Measurements from ENCODE around the gene SSUH2.
"Not testable (repeated sequence)": the region's sequence is repeated elsewhere in the genome, so short reads cannot be mapped to it uniquely, and the experiment has no call there.

SSUH2 gene

GRCh38 chr3:8658306-8659212, 14.0 kb upstream of the SSUH2 start:
- DNase-seq, result no peak

GRCh38 chr3:8657804-8658305, 13.3 kb upstream of the SSUH2 start:
- no peak for DNase-seq

GRCh38 chr3:8656240-8656639, 11.6 kb upstream of the SSUH2 start:
- DNase-seq, result no peak

- no peak for DNase-seq
These were observed 10.8 kb upstream of the SSUH2 start for GRCh38 chr3:8655387-8655835.

GRCh38 chr3:8654572-8655329, 10.2 kb upstream of the SSUH2 start:
- not testable (repeated sequence) for DNase-seq

GRCh38 chr3:8653800-8654408, 9.3 kb upstream of the SSUH2 start:
- no peak for DNase-seq

- no peak for DNase-seq
These were observed 7.9 kb upstream of the SSUH2 start for GRCh38 chr3:8652324-8652987.

- no peak for DNase-seq
These were observed 7.1 kb upstream of the SSUH2 start for GRCh38 chr3:8651418-8652323.

- no peak for DNase-seq
These were observed 6.2 kb upstream of the SSUH2 start for GRCh38 chr3:8650583-8651416.

- no peak for DNase-seq
These were observed 5.2 kb upstream of the SSUH2 start for GRCh38 chr3:8649757-8650156.

- no peak for DNase-seq
These were observed 4.5 kb upstream of the SSUH2 start for GRCh38 chr3:8648909-8649741.

GRCh38 chr3:8647137-8647985, 2.8 kb upstream of the SSUH2 start:
- no peak for DNase-seq

- no peak for DNase-seq
These were observed 1.8 kb upstream of the SSUH2 start for GRCh38 chr3:8646313-8646938.

- DNase-seq, result no peak
These were observed 1.1 kb upstream of the SSUH2 start for GRCh38 chr3:8645712-8646111.

- no peak for DNase-seq
These were observed 769 bp downstream of the SSUH2 start for GRCh38 chr3:8643693-8644365.

GRCh38 chr3:8642001-8642400, 2.6 kb downstream of the SSUH2 start:
- DNase-seq, result no peak

GRCh38 chr3:8641472-8641871, 3.1 kb downstream of the SSUH2 start:
- DNase-seq, result no peak

GRCh38 chr3:8640223-8640622, 4.4 kb downstream of the SSUH2 start:
- DNase-seq, result no peak
